Measurements from ENCODE around the gene CCDC91.

The CCDC91 gene

GRCh38 chr12:28320353-28320752, 130.1 kb downstream of the CCDC91 start:
- ATAC-seq, result no peak
- TF ChIP-seq ISL1 (CRISPR knock-in tag; IDR thresholded peaks at IDR 0.05) (no peak), GLIS3 (CRISPR knock-in tag; IDR thresholded peaks at IDR 0.05) (no peak), ZFP30 (CRISPR knock-in tag; IDR thresholded peaks at IDR 0.05) (no peak), TOX (CRISPR knock-in tag; IDR thresholded peaks at IDR 0.05; ENCODE audit: borderline replicate concordance) (no peak), SNAI2 (CRISPR knock-in tag; IDR thresholded peaks at IDR 0.05) (no peak), POU6F1 (CRISPR knock-in tag; IDR thresholded peaks at IDR 0.05; ENCODE audit: borderline replicate concordance, low read depth) (no peak), PPARA (CRISPR knock-in tag; IDR thresholded peaks at IDR 0.05; ENCODE audit: borderline replicate concordance) (no peak), BACH2 (CRISPR knock-in tag; IDR thresholded peaks at IDR 0.05; ENCODE audit: borderline replicate concordance) (no peak), ZNF8 (CRISPR knock-in tag; IDR thresholded peaks at IDR 0.05) (no peak), TCF4 (CRISPR knock-in tag; IDR thresholded peaks at IDR 0.05; ENCODE audit: borderline replicate concordance) (no peak), ZNF70 (CRISPR knock-in tag; IDR thresholded peaks at IDR 0.05) (no peak), PATZ1 (CRISPR knock-in tag; IDR thresholded peaks at IDR 0.05; ENCODE audit: borderline replicate concordance) (no peak), ESRRG (CRISPR knock-in tag; IDR thresholded peaks at IDR 0.05) (no peak), CSRNP3 (CRISPR knock-in tag; IDR thresholded peaks at IDR 0.05) (no peak), ZC3H10 (CRISPR knock-in tag; IDR thresholded peaks at IDR 0.05) (no peak), CSDC2 (CRISPR knock-in tag; IDR thresholded peaks at IDR 0.05) (no peak), RARB (CRISPR knock-in tag; IDR thresholded peaks at IDR 0.05) (no peak), ZNF565 (CRISPR knock-in tag; conservative IDR thresholded peaks at IDR 0.05; ENCODE audit: low read depth) (no peak)
- TF ChIP-seq, protein P1, sequence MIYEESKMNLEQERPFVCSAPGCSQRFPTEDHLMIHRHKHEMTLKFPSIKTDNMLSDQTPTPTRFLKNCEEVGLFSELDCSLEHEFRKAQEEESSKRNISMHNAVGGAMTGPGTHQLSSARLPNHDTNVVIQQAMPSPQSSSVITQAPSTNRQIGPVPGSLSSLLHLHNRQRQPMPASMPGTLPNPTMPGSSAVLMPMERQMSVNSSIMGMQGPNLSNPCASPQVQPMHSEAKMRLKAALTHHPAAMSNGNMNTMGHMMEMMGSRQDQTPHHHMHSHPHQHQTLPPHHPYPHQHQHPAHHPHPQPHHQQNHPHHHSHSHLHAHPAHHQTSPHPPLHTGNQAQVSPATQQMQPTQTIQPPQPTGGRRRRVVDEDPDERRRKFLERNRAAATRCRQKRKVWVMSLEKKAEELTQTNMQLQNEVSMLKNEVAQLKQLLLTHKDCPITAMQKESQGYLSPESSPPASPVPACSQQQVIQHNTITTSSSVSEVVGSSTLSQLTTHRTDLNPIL (CRISPR knock-in tag; IDR thresholded peaks at IDR 0.05; ENCODE audit: low read depth), result no peak

DNA sequence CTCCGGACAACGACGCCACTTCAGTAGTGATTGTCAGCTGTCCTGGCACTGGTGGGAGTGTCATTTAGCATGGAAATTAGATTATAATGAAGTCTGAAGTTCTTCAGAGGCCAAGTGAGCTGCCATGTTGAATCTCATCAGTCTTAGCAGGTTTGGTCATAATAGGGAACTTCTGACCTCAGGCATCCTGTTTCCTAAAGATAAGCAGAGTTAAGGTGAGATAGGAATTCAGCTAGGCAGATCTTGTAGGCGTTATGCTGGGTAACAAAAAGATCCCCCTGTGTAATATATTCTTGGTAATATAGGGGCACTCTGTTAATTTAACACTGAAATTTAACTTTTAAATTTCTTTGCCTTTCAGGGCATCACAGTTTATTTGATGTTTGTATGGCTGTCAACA, 137.5 kb downstream of the CCDC91 start:
- no peak for ATAC-seq

More for the DNA sequence above, 137.5 kb downstream of the CCDC91 start:
- TF ChIP-seq POU6F1 (CRISPR knock-in tag; IDR thresholded peaks at IDR 0.05; ENCODE audit: borderline replicate concordance, low read depth) (no peak), OSR1 (CRISPR knock-in tag; IDR thresholded peaks at IDR 0.05) (no peak), RARB (CRISPR knock-in tag; IDR thresholded peaks at IDR 0.05) (no peak), ZNF8 (CRISPR knock-in tag; IDR thresholded peaks at IDR 0.05) (no peak), PATZ1 (CRISPR knock-in tag; IDR thresholded peaks at IDR 0.05; ENCODE audit: borderline replicate concordance) (no peak)

Measured in SK-N-SH treated with all-trans-retinoic acid at 6 μM for 48 hours (cell line).